DMS153 (cell line): Measurements from ENCODE around the gene ANO1.

Experiments used
- DNase-seq: peaks from one replicate; lab custom pipeline; 2025; lab: John Stamatoyannopoulos, UW

Gene ANO1

GRCh38 chr11:70072861-70073755, 5.0 kb upstream of the ANO1 start:
- DNase-seq, result no peak

- DNase-seq, result no peak
Observed at GRCh38 chr11:70073871-70074371, 4.2 kb upstream of the ANO1 start.

DNA sequence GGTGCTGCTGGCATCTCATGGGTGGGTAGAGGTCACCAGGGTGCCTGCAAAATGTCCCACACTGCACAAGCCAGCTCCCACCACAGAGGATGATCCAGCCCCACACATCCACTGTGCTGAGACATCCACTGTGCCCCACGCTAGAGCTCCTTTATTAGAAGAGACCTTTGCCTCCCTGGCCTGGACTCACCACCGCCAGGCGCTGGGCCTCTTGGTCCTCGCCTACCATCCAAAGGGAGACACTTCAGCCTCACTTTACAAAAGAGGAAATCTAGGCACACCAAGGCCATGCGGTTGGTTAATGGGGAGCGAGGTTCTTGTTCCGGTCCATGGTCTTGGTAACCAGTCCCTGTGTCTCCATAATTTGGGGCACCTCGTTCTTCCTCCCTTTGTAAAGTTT, 3.4 kb upstream of the ANO1 start:
- DNase-seq, result no peak

GRCh38 chr11:70075836-70076235, 2.3 kb upstream of the ANO1 start:
- no peak for DNase-seq

DNA sequence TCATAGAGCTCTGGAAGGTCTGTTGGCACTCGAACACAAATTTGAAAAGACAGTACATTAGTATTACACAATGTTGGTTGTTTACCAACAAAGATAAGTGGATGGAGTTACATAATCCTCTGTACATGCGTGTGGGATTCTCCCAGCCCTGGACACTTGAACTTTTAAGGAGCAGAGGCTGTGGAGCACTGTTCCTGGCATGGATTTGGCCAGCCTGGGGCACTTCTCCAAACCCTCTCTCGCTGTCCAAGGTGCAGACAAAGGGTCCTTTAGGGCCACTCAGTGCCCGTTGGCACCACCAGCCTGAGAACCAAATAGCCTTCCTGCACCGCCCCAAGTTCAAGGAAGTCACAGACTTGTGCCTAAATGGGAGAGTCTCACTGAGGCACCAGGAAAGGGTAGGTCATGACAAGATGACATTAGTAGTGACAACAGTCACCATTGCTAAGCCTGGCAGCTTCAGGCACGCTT, 1.6 kb upstream of the ANO1 start:
- DNase-seq, result no peak

- DNase-seq, result no peak
Observed at GRCh38 chr11:70077411-70078094, 564 bp upstream of the ANO1 start.

DNA sequence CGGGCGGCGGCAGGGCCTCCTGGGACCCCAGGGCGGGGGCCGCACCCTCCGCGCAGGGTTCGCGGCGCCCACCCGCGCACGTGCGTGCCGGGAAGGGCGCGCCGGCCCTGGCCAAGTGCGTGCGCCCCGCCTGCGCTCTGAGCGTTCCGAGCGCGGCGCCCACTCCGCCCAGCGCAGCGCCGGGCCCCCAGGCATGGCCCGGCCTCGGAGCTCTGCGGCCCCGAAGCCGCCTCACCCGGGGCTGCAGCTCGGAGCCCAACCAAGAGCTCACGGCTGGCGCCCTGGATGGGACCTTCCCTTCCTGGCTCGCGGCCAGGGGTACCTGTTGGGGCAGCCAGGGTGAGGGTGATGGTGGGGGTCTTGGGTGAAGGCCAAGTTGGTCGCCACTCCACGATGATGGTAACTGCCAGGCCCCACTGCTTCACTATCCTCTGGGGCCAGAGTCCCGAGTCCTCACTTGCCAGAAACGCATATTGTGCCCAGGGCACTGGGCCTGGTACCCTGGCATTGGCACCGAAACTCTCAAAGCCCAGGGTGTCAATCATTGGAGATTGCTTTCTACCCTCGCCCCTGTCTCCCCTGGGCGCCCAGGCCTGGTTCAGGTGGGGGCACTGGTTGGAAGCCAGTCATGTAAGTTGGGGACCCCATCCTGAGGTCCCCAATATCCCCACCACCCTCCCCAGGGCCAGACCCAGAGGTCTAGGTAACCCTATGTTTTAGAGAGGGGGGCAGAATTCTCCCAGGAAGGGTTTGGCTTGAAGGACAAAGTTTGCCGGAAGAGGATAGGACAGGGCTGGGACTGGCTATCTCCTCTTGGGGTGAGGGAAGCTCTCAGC, 882 bp downstream of the ANO1 start:
- no peak for DNase-seq

- no peak for DNase-seq
Observed at GRCh38 chr11:70079691-70080090, 1.6 kb downstream of the ANO1 start.

- no peak for DNase-seq
Observed at GRCh38 chr11:70080763-70081162, 2.6 kb downstream of the ANO1 start.

GRCh38 chr11:70082829-70083228, 4.7 kb downstream of the ANO1 start:
- DNase-seq, result no peak

DNA sequence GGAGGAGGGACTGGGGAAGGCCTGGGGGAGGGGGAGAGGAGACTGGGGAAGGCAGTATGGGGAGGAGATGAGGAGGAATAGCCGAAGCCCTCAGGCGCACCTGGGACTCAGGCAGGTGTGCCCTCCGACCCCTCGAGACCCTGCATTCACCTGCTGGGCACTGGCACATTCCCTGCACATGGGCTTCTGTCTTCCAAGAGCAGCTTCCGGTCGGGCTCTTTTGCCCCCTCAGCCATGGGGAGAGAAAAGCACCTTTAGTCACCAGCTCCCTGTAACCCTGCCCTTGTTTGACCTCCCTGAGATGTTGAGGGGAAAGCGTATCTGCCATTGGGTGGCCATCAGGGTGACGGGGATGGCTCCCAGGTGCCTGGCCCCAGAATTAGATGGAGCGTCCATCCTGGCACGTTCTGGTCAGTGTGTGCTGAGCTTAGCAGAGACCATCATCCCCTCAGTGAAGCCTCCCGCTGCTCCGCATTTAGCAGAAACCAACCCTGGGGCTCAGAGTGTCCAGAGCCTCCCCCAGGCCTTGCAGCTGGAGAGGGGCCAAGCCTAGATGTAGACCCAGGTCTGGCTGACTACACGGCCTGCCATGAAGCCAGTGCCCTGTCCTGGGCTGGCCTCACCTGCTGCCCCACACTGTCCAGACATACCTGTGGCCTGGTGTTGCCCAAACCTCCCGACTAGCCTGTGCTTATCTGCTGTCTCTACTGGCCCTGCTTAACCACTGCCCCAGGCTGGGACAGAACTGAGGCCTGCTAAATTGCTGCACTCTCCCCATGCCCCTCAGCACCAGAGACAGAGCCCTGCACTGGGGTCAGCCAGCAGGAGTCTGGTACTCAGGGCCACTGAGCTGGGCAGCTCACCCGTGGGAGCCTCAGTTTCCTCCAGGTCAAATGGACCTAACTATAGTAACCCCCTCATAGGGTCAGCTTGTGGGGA, 6.2 kb downstream of the ANO1 start:
- DNase-seq, result no peak

DNA sequence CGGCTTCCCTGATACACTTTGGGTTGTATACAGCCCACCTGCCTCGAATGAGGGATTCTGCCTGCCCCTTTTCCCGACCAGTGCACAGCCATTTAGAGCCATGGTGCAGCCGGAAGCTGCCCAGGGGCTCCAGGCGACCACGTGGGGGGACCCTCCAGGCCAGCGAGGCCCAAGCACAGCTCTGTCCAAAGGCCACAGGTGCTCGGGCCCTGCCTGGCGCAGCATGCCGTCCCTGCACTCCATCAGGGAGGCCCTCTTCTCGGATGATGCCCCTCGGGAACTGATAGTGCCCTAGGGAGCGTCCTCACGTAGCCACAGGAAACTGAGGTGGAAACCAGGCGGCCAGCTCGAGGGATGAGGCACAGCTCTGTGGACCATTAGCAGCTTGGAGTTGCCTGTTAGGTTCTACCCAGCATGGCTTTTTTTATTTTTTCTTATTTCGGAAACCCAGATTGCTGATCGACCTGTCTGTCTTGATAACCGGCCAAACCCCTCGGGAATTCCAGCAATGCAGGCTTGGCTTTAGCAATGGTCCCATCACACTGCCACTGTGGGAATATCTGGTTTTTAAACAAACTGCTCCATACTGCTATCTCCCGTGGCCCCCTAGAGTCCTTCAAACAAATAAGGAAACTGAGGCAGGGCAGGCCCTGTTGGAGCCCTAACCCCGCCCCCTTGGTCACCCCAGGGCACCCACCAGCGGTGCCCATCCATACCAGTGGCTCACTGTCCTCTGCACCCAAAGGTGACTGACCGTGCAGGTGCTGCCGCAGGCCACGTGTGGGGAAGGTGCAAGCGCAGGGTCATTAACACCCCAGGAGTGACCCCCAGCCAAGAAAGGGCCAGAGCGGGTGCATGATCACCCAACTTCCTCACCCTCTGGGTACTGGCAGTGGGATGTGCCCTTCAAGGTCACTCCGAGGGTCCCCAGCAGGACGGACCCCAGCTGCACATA, 8.0 kb downstream of the ANO1 start:
- DNase-seq, result no peak

DNA sequence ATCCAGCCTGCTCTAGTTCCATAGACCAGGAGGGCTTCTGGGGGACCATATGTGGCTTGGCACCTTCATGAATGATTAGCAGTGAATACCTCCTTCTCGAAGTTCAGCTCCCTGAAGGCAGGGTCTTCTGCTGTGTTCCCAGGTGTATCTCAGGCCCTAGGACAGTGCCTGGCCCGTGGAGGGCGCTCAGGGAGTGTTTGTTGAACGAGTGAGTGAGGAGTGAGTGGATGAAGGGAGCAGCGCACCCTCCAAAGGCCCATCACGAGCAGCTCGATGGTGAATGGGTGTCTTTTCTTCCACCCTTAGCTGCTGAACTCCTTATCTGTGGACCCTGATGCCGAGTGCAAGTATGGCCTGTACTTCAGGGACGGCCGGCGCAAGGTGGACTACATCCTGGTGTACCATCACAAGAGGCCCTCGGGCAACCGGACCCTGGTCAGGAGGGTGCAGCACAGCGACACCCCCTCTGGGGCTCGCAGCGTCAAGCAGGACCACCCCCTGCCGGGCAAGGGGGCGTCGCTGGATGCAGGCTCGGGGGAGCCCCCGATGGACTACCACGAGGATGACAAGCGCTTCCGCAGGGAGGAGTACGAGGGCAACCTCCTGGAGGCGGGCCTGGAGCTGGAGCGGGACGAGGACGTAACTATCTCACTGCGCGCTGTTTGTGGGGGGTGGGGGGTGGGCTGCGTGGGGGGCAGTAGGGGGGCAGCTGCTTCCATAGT, 9.5 kb downstream of the ANO1 start:
- DNase-seq, result no peak

DNA sequence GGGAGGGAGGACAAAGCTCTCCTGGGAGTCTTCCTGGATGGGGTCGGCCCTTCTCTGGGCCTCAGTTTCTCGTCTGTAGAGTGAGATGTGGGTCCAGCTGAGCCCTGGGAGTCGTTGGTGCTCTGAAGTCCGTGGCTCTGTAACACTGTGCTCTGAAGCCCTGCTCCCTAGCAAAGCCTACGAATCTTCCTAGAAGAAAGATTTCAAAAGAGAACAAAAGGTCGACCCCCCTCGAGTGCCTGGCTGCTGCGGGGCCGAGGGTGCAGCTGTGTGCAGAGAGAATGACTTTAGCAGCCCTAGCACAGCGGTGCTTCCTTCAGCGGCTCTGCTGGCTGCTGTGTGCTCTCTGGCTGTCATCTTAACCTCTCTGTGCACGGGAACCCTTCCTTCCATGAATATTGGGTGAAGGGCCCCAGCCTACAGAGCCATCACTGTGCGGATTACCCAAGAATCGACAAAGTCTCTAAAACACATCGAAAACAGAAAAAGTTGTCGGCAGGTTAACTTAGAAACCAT, 10.7 kb downstream of the ANO1 start:
- DNase-seq, result no peak

- no peak for DNase-seq
Observed at GRCh38 chr11:70089631-70090030, 11.5 kb downstream of the ANO1 start.

DNA sequence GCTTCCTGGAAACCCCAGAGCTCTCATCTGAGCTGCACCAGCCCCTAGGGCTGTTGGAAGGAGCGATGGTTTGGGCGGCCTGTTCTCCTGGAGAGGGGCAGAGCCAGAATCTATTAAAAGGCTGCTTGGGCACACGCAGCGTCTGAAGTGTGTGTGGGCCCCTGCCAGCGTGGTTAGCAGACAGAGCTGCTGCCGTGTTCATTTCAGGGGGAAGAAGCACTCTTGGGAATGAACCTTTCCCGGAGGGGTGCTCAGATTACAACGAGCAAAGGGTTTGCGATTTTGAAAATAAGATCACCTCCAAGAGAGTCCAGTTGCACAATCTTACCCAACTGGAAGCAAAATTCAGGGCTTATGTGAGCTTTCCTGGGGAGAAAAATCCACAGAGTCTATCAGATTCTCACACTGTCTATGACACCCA, 12.9 kb downstream of the ANO1 start:
- peak; percentile 16 for DNase-seq

- DNase-seq, result no peak
Observed at GRCh38 chr11:70091638-70092037, 13.5 kb downstream of the ANO1 start.

DNA sequence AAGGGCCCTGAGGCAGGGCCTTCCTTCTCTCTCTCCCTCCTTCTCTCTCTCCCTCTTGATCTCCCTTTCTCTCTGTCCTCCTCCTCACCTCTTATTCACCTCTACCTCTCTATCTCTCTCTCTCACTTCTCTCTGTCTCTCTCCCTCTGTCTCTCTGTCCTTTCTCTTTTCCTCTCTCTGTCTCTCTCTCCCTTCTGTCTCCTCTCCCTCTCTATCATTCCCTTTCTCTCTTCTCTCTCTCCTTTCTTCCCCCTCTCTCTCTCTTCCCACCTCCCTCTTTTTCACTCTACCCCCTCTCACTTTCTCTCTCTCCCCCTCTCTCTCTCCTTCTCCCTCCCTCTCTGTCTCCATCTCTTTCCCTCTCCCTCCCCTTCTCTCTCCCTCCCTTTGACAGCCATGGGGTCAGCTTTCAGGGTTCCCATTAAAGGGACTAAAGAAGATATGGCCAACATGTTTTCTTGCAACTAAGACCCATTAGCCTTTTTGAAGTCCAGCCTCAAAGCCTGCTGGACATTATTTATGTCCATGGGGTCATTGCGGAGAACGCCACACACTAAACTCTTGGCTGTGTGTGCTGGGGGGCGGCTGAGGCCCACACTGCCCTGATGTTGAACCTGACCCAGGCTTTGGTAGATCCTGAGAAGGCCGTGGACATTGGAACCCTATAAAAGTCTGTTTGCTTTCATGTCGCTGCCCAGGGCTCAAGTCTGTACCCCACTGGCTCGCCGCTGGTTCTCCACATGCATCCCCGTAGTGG, 15.0 kb downstream of the ANO1 start:
- DNase-seq, result no peak
